ENCODE measurements around the gene RPS15. TPM values are rescaled to one million over a fixed set of nuclear protein-coding genes. Genes with fewer than 3 reads are reported as not detected.

The RPS15 gene
- polyA plus RNA-seq, 5 donors: 535 to 1,164 (median 663) TPM

DNA sequence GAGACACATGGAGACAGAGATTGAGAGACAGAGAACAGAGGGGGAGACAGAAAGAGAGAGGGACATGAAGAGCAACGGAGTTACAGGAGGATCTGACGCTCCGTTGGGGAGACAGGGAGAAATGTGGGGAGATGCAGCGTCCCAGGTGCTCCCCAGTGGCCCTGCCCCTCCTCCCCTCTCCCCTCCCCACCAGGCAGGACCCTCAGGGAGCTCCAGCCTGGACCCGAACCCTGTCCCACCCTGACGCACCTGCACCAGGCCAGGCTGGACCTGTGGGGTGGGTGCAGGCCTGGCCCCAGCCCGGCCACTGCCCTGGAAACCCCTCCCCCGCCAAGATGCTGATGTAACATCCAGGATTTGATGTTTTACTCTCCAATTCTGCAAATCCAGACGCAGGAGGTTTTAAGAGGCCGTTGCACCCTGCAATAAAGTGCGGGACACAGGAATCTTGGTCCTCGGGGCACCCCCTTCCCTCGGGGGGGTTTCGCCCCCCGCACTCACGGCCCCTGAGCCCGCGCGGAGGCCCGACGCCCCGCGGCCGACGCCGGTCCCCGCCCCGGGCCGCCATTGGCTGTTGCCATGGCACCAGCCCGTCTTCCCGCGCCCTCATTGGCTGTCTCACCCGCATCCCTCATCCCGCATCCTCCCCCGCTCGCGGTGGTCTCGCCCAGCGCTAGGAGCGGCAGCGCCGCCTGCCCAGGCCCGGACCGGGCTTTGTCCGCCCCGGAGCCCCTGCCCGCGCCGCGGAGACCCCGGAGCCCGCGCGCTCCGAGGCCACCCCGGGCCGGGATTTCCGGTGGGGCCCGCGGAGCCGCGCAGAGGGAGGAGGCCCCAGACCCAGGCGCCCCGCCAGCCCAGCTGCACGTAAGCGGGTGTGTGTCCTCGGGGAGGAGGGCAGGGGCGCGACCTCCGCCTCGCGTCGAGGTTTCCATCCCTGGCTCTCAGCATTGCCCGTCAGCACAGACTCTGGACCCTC, 11.6 kb downstream of the RPS15 start, which contains the start of gene APC2:
TSS of gene APC2 (plus strand) at position 655 of the 976 bp plus-strand sequence. CDS start 2,881 bp downstream, outside the sequence.
- no peak for DNase-seq

DNA sequence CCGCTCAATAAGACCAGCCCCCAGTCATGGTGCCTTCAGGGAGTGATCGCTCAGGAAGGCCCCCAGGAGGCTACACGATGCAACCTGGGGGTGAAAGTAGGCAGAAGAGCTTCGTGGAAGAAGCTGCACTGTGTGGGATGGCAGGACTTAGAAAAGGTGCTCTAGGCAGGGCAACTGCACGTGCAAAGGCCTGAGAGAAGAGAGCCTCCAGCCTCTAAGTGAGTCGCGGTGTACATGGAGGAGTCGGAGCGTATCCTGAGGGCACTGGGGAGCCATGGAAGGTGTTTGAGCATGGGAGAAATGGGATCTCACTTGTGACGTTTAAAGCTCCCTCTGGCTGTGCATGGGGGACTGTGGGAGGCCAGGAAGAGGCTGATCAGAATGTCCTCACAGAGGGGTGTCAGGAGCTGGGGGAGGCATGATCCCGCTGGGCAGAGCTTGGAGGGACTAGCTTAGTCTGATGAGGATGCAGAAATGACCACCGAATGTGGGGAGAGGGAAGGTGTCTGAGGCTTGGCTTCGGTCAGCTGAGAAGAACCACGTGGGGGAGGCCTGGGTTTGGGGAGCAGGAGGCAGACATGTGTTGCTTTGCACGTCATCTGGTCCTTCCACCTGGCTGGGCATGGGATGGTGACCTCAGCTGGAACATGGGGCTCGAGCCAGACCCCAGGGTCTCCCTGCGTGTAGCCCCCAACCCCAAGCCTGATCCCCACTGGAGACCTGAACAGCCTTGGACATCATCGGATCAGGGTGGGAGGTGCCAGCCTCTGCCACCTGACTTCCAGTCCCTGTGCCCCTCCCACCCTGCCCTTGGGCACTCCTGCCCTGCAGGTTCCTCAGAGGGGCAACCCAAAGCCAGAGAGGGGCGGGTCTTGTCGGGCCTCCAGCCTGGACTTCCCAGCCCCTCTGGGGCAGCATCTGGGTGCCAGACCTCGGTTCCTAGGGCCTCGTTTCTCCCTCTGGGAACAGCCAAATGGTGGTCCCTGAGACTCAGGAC, 12.8 kb downstream of the RPS15 start:
- DNase-seq: no peak

DNA sequence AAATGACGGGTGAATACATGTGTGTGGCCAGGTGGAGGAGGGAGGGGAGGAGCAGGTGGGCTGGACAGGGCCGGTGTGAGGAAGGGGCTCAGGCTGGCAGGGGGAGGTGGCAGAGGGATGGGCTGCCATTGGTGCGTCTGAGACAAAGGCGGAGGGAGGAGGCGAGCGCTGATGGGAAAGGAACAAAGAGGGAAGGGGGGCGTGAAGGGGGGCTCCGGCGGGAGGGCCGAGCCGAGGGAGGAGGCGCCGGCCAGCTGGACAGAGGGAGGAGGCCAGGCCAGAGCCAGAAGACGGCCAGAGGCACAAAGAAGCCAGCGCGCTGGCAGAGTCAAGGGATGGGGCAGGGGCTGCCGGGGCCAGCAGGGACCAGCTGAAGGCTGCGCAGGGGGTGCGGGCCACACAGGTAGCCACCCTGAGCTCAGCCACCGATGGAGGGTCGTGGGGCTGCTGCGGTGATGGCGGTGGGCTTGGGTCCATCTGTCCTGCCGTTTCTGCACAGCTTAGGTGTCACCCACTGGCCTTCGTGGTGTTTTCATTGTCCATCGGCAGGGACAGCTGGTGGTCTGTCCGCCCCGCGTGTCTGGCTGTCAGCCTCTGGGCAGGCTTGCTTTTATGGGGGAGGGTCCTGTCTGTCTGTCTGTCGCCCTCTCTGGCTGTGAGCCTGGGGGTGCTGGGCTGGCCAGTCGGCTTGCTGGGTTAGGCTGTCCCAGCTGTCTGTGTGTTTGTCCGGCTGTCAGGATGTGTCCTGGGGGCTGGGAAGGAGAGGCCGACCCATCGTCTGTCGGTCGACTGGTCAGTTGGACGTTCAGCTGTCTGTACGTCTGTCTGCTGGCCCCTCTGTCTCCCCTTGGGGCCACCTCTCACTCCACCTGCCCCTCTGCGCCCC, 14.0 kb downstream of the RPS15 start:
- no peak for DNase-seq

DNA sequence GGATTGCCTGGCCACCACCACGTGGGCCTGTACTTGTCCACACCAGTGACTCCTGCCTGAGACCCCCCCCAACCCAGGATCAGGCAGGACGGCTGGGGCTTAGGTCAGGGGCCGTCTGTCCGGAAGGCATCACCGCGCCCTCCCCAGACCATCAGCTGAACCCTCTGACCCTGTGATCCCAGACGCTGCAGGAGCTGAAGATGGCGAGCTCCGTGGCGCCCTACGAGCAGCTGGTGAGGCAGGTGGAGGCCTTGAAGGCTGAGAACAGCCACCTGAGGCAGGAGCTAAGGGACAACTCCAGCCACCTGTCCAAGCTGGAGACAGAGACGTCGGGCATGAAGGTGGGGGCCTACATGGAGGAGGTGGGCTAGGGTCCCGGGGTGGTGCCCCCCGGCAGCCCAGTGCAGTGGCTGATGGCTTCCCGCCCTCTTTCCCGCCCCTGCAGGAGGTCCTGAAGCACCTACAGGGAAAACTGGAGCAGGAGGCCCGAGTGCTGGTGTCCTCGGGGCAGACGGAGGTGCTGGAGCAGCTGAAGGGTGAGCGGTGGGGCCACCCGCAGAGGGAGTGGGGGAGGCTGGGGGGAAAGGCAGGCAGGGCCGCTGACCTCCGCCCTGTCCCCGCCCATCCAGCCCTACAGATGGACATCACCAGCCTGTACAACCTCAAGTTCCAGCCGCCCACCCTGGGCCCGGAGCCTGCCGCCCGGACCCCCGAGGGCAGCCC, 14.8 kb downstream of the RPS15 start:
- DNase-seq: no peak

DNA sequence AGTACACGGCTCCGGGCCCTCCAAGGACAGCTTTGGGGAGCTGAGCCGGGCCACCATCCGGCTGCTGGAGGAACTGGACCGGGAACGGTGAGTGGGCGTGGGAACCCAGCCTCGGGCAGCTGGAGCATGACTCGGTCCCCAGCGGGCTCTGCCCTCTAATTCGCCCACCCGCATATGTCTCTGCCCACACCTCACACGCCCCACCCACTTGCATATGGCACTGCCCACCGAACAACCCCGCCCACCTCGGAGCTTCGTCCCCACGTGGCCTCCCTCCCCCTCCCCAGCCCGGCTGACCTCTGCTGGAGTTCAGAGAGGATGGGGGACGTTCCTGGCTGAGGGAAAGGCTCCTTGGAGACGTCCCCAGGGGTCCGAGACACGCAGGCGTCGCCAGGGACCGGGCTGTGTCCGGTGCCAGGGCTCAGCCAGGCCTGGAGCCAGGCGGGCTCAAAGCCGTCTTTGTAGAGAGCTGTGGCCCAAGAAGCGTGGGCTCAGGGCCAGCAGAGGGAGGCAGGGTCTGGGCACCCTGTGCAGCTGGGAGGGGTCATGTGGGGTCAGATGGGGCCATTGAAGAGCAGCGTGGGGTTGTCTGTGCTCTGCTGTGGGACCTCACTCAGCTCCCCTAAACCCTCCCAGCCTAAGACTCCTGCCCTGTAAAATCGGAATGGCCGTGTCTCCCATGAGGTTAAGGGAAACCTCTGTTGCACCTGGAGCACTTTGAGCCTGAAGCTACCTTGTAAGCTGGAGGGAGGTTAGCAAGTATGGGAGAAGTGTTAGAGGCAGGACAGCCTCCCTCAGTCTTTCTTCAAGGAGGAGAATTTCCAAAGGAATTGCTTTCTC, 15.5 kb downstream of the RPS15 start:
- no peak for DNase-seq

DNA sequence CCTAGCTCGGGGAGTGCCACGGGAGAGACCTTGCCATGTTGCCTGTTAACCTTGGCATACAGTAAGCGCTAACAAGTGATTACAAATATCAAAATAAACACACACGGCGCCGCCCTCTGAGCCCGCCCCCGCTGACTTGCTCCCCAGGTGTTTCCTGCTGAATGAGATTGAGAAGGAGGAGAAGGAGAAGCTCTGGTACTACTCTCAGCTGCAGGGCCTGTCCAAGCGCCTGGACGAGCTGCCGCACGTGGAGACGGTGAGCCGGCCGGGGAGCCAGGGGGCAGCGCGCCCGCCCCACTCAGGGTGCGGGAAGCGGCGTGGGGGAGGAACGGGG, 16.8 kb downstream of the RPS15 start:
- DNase-seq: no peak

DNA sequence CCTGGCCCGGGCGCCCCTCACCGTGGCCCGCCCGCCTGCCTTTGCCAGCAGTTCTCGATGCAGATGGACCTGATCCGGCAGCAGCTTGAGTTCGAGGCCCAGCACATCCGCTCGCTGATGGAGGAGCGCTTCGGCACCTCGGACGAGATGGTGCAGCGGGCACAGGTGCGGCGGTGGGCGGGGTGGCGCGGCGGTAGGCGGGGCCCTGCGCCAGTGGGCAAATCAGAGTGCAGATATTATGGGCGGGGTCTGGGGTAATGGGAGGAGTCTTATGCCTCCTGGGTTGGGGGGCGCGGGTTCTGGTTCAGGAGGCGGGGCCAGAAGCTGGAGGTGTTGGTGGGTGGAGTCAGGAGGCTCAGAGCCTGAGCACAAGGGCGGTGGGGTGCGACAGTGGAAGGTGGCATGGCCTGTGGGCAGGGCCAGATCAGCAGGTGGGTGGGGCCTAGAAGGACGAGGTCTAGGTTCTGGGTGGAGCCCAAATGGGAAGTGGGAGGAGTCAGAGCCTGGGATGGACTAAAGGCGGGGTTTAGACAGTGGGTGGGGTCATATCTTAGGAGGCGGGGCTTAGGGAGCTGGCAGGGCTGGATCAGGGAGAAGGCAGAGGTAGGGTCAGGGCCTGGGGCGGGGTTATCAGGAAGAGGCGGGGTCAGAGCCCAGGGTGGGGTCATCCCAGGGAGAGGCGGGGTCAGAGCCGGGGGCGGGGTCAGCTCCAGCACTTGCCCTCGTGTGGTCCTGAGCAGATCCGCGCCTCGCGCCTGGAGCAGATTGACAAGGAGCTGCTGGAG, 17.3 kb downstream of the RPS15 start:
- DNase-seq: no peak

DNA sequence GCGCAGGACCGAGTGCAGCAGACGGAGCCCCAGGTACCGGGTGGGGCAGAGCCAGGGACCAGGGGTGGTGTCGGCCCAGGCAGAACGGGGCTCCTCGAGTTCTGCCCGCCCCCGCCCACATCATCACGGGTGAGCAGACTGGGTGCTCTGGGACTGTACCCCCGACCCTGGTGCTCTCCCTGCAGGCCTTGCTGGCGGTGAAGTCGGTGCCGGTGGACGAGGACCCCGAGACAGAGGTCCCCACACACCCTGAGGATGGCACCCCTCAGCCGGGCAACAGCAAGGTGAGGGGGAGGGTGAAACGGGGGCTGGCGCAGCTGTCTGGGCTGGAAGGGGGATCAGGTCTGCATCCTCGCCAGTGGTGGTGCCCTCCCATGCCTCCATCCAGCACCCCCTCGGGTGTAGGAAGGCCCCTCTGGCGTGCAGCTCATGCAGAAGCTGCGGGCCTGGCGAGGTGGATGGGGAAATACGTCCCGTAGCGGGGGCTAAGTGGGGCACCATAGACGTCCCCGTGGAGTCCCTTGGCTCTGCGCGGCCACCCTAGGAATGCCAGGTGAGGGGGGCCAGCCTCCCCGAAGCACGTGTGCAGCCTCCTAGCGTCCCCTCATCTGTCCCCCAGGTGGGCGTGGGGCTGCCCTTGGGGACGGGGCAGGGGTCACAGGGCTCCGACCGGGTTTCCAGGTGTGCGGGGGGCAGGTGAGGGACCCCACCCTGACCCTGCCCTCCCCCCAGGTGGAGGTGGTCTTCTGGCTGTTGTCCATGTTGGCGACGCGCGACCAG, 18.1 kb downstream of the RPS15 start:
- DNase-seq: no peak

DNA sequence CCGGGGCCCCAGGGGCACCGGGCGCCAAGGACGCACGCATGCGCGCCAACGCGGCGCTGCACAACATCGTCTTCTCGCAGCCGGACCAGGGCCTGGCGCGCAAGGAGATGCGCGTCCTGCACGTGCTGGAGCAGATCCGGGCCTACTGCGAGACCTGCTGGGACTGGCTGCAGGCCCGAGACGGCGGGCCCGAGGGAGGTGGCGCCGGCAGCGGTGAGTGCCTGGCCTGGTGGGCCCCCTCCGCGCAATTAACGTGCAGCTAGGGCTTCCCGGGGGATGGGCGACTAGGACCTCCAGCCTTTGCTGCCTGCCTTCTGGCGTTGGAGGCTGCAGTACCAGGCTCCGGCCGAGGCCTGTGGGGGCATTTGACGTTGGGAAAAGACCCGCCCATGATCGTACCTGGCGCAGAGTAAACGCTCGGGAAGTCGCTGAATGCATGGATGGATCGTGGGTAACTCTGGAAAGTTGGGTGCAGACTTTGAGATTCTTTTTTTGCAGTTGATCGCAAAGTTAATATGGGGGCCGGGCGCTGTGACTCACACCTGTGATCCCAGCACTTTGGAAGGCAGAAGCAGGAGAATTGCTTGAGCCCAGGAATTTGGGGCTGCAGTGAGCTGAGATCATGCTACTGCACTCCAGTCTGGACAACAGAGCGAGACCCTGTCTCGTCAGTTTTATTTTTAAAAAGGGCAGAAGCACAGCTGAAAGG, 19.0 kb downstream of the RPS15 start:
- DNase-seq: no peak

DNA sequence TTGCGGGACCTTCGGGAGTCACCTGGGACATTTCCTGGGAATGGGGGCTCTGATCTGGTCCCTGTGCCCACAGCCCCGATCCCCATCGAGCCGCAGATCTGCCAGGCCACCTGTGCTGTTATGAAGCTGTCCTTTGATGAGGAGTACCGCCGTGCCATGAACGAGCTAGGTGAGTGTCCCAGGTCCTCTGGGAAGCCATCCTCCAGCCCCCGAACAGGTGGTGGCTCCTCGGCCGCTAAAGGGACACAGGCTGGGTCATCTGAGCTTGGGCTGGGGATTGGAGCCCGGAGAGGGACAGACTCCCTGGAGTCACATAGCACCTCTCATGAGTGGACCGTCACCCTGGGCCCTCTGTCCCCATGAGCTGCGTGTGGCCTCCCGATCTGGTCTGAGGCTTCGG, 19.7 kb downstream of the RPS15 start:
- no peak for DNase-seq

DNA sequence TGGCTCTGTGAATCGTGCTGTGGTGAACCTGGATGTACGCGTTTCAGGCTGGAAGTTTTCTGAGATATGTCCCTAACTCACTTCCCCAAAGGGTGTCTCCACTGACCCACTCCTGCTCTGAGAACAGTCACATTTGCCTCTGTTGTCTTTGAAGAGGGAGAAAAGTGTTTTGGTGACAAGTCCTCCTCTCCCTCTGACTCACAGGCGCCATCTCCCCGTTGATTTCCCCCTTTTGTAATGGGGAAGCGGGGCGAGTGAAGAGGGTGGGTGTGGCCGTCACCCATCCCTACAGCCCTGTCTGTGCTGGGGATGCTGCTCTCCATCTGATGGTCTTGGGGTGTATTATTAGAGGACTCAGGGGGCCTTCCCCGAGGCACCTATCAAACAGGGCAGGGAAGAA, 21.3 kb downstream of the RPS15 start:
- no peak for DNase-seq

DNA sequence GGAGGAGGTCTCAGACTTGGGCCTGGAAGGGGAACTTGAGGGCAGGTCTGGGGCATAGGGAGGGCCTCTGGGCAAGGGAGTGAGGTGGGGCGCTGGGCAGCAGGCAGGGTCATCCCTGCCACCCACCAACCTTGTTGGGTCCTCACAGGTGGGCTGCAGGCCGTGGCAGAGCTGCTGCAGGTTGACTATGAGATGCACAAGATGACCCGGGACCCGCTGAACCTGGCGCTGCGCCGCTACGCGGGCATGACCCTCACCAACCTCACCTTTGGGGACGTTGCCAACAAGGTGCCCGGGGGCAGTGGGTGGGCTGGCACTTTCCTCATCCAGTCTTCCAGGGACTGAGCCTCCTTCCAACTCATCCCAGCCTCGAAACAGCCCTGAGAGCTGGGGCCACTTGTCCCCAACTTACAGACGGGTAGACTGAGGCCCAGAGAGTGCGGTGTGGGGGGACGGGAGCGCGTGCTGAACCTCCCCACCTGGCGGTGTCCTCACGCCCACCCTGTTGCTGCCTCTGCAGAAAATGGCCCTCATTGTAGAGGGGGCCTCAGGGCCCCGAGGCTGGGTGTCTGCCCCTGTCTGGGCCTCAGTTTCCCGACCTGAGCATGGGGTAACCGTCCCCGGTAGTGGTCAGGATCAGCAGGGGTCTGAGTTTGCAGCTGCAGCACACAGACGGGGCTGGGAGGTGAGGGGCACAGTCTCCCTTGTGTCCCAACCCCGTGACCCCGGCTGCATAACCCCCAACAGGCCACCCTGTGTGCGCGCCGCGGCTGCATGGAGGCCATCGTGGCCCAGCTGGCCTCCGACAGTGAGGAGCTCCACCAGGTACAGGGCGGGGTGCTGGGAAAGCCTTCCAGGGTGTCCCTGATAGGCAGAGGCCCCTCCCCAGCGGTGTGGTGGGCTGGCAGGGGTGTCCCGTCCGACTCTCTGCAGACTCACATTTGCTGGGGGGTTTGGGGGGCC, 22.1 kb downstream of the RPS15 start:
- no peak for DNase-seq

DNA sequence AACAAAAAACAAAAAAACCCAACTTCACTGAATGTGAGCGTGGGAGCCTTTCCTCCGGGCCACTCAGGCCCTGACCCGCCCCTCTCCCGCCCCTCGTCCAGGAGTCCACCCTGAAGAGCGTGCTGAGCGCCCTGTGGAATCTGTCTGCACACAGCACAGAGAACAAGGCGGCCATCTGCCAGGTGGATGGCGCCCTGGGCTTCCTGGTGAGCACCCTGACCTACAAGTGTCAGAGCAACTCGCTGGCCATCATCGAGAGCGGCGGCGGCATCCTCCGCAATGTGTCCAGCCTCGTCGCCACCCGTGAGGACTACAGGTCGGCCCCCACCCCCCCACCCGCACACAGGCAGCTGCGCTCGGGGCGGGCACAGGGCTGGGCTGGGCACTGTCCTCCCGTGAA, 23.7 kb downstream of the RPS15 start:
- DNase-seq: no peak

DNA sequence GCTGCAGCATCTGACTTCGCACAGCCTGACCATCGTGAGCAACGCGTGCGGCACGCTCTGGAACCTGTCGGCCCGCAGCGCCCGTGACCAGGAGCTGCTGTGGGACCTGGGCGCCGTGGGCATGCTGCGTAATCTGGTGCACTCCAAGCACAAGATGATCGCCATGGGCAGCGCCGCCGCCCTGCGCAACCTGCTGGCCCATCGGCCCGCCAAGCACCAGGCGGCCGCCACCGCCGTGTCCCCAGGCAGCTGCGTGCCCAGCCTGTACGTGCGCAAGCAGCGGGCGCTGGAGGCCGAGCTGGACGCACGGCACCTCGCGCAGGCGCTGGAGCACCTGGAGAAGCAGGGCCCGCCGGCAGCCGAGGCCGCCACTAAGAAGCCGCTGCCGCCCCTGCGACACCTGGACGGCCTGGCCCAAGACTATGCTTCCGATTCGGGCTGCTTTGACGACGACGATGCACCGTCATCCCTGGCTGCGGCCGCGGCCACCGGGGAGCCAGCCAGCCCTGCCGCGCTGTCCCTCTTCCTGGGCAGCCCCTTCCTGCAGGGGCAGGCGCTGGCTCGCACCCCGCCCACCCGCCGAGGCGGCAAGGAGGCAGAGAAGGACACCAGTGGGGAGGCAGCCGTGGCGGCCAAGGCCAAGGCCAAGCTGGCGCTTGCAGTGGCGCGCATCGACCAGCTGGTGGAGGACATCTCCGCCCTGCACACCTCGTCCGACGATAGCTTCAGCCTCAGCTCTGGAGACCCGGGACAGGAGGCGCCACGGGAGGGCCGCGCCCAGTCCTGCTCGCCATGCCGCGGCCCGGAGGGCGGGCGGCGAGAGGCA, 27.2 kb downstream of the RPS15 start:
- no peak for DNase-seq

DNA sequence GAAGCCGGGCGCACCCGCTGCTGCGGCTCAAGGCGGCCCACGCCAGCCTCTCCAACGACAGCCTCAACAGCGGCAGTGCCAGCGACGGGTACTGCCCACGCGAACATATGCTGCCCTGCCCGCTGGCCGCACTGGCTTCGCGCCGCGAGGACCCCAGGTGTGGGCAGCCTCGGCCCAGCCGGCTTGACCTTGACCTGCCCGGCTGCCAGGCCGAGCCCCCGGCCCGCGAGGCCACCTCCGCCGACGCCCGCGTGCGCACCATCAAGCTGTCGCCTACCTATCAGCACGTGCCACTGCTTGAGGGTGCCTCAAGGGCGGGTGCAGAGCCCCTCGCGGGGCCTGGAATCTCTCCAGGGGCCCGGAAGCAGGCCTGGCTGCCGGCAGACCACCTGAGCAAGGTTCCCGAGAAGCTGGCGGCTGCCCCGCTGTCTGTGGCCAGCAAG, 27.8 kb downstream of the RPS15 start:
- no peak for DNase-seq
